HG02943 (cell line): Measurements from ENCODE around the gene POU6F1.
"Not testable (repeated sequence)": the region's sequence is repeated elsewhere in the genome, so short reads cannot be mapped to it uniquely, and the experiment has no call there.

Experiments
- ATAC-seq: cut with Tn5 transposase; IDR thresholded peaks from one replicate; pipeline ENCODE4 v1.9.1; 2021; ENCODE audit warnings: mild to moderate bottlenecking, low read depth, moderate library complexity; ENCODE audit not compliant: unreplicated experiment

Gene POU6F1

GRCh38 chr12:51229116-51229809 lies 11.4 kb upstream of the POU6F1 start:
- no peak for ATAC-seq

GRCh38 chr12:51227962-51228361 lies 10.1 kb upstream of the POU6F1 start:
- ATAC-seq = no peak

- ATAC-seq = not testable (repeated sequence)
These were observed 9.2 kb upstream of the POU6F1 start for GRCh38 chr12:51227112-51227511.

- ATAC-seq = no peak
These were observed 7.9 kb upstream of the POU6F1 start for GRCh38 chr12:51225771-51226170.

GRCh38 chr12:51225234-51225633 lies 7.4 kb upstream of the POU6F1 start:
- ATAC-seq = no peak

- no peak for ATAC-seq
These were observed 6.8 kb upstream of the POU6F1 start for GRCh38 chr12:51224625-51225024.

GRCh38 chr12:51222461-51222860 lies 4.6 kb upstream of the POU6F1 start:
- ATAC-seq = no peak

GRCh38 chr12:51219857-51220256 lies 2.0 kb upstream of the POU6F1 start:
- not testable (repeated sequence) for ATAC-seq

GRCh38 chr12:51219322-51219721 lies 1.5 kb upstream of the POU6F1 start:
- no peak for ATAC-seq

GRCh38 chr12:51218607-51219161 lies 822 bp upstream of the POU6F1 start:
- ATAC-seq = no peak

GRCh38 chr12:51217133-51217967 lies 512 bp downstream of the POU6F1 start:
- ATAC-seq = peak; percentile 43

GRCh38 chr12:51216642-51217041 lies 1.2 kb downstream of the POU6F1 start:
- no peak for ATAC-seq

GRCh38 chr12:51214895-51215294 lies 3.0 kb downstream of the POU6F1 start:
- ATAC-seq = no peak

GRCh38 chr12:51210690-51211395 lies 7.0 kb downstream of the POU6F1 start:
- no peak for ATAC-seq

GRCh38 chr12:51209259-51209658 lies 8.6 kb downstream of the POU6F1 start:
- no peak for ATAC-seq

GRCh38 chr12:51208016-51208660 lies 9.7 kb downstream of the POU6F1 start:
- ATAC-seq = no peak

GRCh38 chr12:51205350-51205749 lies 12.5 kb downstream of the POU6F1 start:
- ATAC-seq = no peak

- ATAC-seq = no peak
These were observed 15.1 kb downstream of the POU6F1 start for GRCh38 chr12:51202718-51203117.

GRCh38 chr12:51200806-51201205 lies 17.1 kb downstream of the POU6F1 start:
- ATAC-seq = no peak

GRCh38 chr12:51200156-51200555 lies 17.7 kb downstream of the POU6F1 start:
- no peak for ATAC-seq
